ENCODE measurements around the gene HRH1. TPM values are rescaled to one million over a fixed set of nuclear protein-coding genes. Genes with fewer than 3 reads are reported as not detected.

Gene HRH1
- total and polyA plus RNA-seq, 2 of the 13 experiments (the other 11 are each of a cell fraction or from before 2014, with no cell fraction given): not detected

GRCh38 chr3:11235385-11235784, 81.1 kb downstream of the HRH1 start (continued):
- no peak for TF ChIP-seq PATZ1 (CRISPR knock-in tag; IDR thresholded peaks at IDR 0.05)
- TF ChIP-seq ZMYM4 (CRISPR knock-in tag; IDR thresholded peaks at IDR 0.05): no peak

- DNase-seq (ENCODE audit: low spot score): peak; percentile 39
- POLR2A ChIA-PET: no interaction called here
- BruUV-seq (replicated peaks): no TSS peak
- TF ChIP-seq TBP (CRISPR knock-in tag; IDR thresholded peaks at IDR 0.05) (no peak), ZEB1 (IDR thresholded peaks at IDR 0.05; ENCODE audit: insufficient replicate concordance, low read depth) (peak; percentile 65), TFDP1 (CRISPR knock-in tag; IDR thresholded peaks at IDR 0.05; ENCODE audit: borderline replicate concordance) (no peak), STAG1 (CRISPR knock-in tag; IDR thresholded peaks at IDR 0.05) (peak; percentile 44), RFXANK (CRISPR knock-in tag; IDR thresholded peaks at IDR 0.05) (no peak), SMC3 (IDR thresholded peaks at IDR 0.05; ENCODE audit: low read length) (peak; percentile 61), ZBTB7A (CRISPR knock-in tag; IDR thresholded peaks at IDR 0.05) (no peak), CTCF (CRISPR knock-in tag; IDR thresholded peaks at IDR 0.05) (peak; percentile 63), ZSCAN12 (CRISPR knock-in tag; IDR thresholded peaks at IDR 0.05) (no peak), FOXJ3 (CRISPR knock-in tag; IDR thresholded peaks at IDR 0.05; ENCODE audit: borderline replicate concordance) (no peak)
- in situ Hi-C loops (cut with HindIII; ENCODE audit: extremely low pct_ligation_motif_present, low pct_unique_long_range_greater_than_20kb): loop anchor here (5.0 to 10.0 kb wide), 2 partner anchors 100 to 418 kb away; no protein-coding TSS in a partner anchor
- H3K9ac ChIP-seq (ENCODE audit: insufficient read depth, low read depth, low read length): no peak overlapping the region
- peaks cover 0 to 3% of the 10 kb centered on the region in 2 experiments; a peak in 2 of 5 replicates for H3K27me3 ChIP-seq (ENCODE audit: control insufficient read depth in 1 of 2, insufficient read depth in 2 of 2, low read length in 2 of 2)
- H3K4me2 ChIP-seq (ENCODE audit: low read depth, low read length): no peak overlapping the region
- CTCF ChIA-PET (ENCODE audit: low intra/inter-chr PET ratio, low total read pairs): interaction anchor here (2.6 kb wide), 1 partner anchor 98 kb away, joined by 24 read pairs; no protein-coding TSS in a partner anchor
- no peaks in the 10 kb centered on the region for H4K20me1 ChIP-seq (ENCODE audit: insufficient read depth, low read length)
- no peaks in the 10 kb centered on the region for H3K79me2 ChIP-seq (ENCODE audit: insufficient read depth, low read length)
- FAIRE-seq: peak; percentile 43
- H3K9me3 ChIP-seq (ENCODE audit: low read length): no peaks in the 10 kb centered on the region
- peak; percentile 79 for ATAC-seq
- H3K36me3 ChIP-seq (replicated peaks in 1 of 2; ENCODE audit: control insufficient read depth in 1 of 2, insufficient read depth in 2 of 2, low read length in 2 of 2): no peaks in the 10 kb centered on the region
- 19% methylated on average over 8 of the region's 8 CpGs for WGBS (ENCODE audit: low lambda C conversion rate)
- no peak overlapping the region for H3K27ac ChIP-seq (ENCODE audit: extremely low read length, insufficient read depth, low read length)
- no peak overlapping the region for H3K4me3 ChIP-seq (replicated peaks in 1 of 3; ENCODE audit: insufficient read depth in 1 of 3, low read depth in 2 of 3, low read length in 3 of 3)
- no peaks in the 10 kb centered on the region for H3K4me1 ChIP-seq (ENCODE audit: insufficient read depth, low read length)
- intact Hi-C loops (cut with micrococcal nuclease; ENCODE audit: unreplicated experiment): loop anchor here (1.0 to 5.0 kb wide), 3 partner anchors 36 to 415 kb away; partner anchors contain the start of gene ATG7
- H2AFZ ChIP-seq (ENCODE audit: low read length): no peak overlapping the region
These were observed 82.5 kb downstream of the HRH1 start for GRCh38 chr3:11236588-11237461.
